ENCODE results near the gene COX11.

DNA sequence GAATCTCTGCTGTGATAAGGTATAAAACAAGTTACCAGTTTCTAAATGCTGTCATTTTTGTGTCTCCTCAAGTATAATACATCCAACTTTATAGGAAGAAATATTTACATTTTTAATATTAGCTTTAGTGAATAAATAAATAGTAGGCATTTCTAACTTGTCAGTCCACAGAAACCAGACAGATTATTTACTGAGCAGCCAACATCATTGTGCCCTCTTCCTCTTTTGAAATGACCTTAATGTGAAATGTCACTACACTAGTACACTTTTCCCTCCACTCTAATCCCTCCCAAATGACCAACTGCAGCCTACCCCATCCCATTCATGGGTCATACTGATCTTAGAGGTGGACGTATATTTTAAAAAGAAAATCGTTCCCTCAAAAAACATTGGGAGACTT, 9.3 kb upstream of the COX11 start:
- TF ChIP-seq GATA3 (IDR thresholded peaks at IDR 0.05; ENCODE audit: low read depth, low read length) (no peak), GATA2 (IDR thresholded peaks at IDR 0.05; ENCODE audit: low read depth, low read length) (no peak)

Measured in SH-SY5Y (cell line).